HepG2 (cell line): Measurements from ENCODE around the gene ANKRD12. TPM values are rescaled to one million over a fixed set of nuclear protein-coding genes. Genes with fewer than 3 reads are reported as not detected.

Source experiments
- ATF5 ChIP-seq: sonication (generic); formaldehyde crosslinking; IDR thresholded peaks from 2 replicates; pipeline ENCODE4 v1.4.0; 2020; ENCODE audit warnings: mild to moderate bottlenecking, low read depth, missing genetic modification reagents
- ELF3 ChIP-seq: IDR thresholded peaks from 2 replicates; pipeline ENCODE4 v1.6.1; 2016; ENCODE audit warnings: missing genetic modification reagents, missing compliant biosample characterization
- ERF ChIP-seq: IDR thresholded peaks from 2 replicates; pipeline ENCODE4 v1.6.1; 2018; ENCODE audit warnings: missing biosample characterization, missing genetic modification reagents
- GABPB1 ChIP-seq: IDR thresholded peaks from 2 replicates; pipeline ENCODE4 v1.6.1; 2016; ENCODE audit warnings: mild to moderate bottlenecking, missing genetic modification reagents, moderate library complexity, missing compliant biosample characterization
- KAT2B ChIP-seq: fragments of 150-350 bp; IDR thresholded peaks from 2 replicates; pipeline ENCODE4 v1.6.1; 2014; ENCODE audit warnings: low read depth, low read length, borderline replicate concordance
- NCOA5 ChIP-seq: sonication (generic); formaldehyde crosslinking; IDR thresholded peaks from 2 replicates; pipeline ENCODE4 v1.4.0; 2020; ENCODE audit warnings: missing genetic modification reagents
- RERE ChIP-seq: IDR thresholded peaks from 2 replicates; pipeline ENCODE4 v1.6.1; 2016; ENCODE audit warnings: low read depth, missing genetic modification reagents, missing compliant biosample characterization
- RNF219 ChIP-seq: sonication (generic); formaldehyde crosslinking; IDR thresholded peaks from 2 replicates; pipeline ENCODE4 v1.5.0; 2020; ENCODE audit warnings: mild to moderate bottlenecking, missing genetic modification reagents
- SAP130 ChIP-seq: IDR thresholded peaks from 2 replicates; pipeline ENCODE4 v1.6.1; 2016; ENCODE audit warnings: low read depth
- ZKSCAN8 ChIP-seq: IDR thresholded peaks from 2 replicates; pipeline ENCODE4 v1.6.1; 2016; ENCODE audit warnings: borderline replicate concordance, missing genetic modification reagents, missing compliant biosample characterization
- ZNF441 ChIP-seq: sonication (generic); formaldehyde crosslinking; IDR thresholded peaks from 2 replicates; pipeline ENCODE4 v1.7.0; 2021; ENCODE audit warnings: missing genetic modification reagents, borderline replicate concordance
- ZNF460 ChIP-seq: sonication (generic); formaldehyde crosslinking; IDR thresholded peaks from 2 replicates; pipeline ENCODE4 v1.5.1; 2020; ENCODE audit warnings: missing genetic modification reagents, mild to moderate bottlenecking, borderline replicate concordance
- ZNF563 ChIP-seq: sonication (generic); formaldehyde crosslinking; IDR thresholded peaks from 2 replicates; pipeline ENCODE4 v1.8.0; 2022; ENCODE audit warnings: mild to moderate bottlenecking, moderate library complexity, missing genetic modification reagents
- ZNF652 ChIP-seq: IDR thresholded peaks from 2 replicates; pipeline ENCODE4 v1.6.1; 2016; ENCODE audit warnings: low read depth, borderline replicate concordance
- polyA plus RNA-seq, 8 experiments: library from polyadenylated mRNA; depleted of rRNA in 3 of 8; stranded (reverse) in 7 of 8; unstranded in 1 of 8; fragments of >200 nt; fragmentation: Illumina TruSeq in 4 of 8; extraction: Trizol in 4 of 8; gene quantifications; 2 replicates each; pipeline versions ENCODE4 v1.2.1 to v1.2.3, GENCODE V29; 2011 to 2016; ENCODE audit warnings: low read depth in 4 of 8, missing spikeins in 1 of 8, mixed read lengths in 1 of 8; ENCODE audit not compliant: insufficient read depth in 1 of 8
- total RNA-seq, 5 experiments: library from RNA; depleted of rRNA; stranded (reverse); fragments of >200 nt; fragmentation: Illumina TruSeq; extraction: Trizol; gene quantifications; 2 replicates each; pipeline ENCODE4 v1.2.3, GENCODE V29; 2016; ENCODE audit warnings: low read depth in 1 of 5
- TF ChIP-seq, protein P1 (sequence below): sonication (generic); formaldehyde crosslinking; IDR thresholded peaks from 2 replicates; pipeline ENCODE4 v1.4.0; 2020; ENCODE audit warnings: missing genetic modification reagents

The ANKRD12 gene
- total and polyA plus RNA-seq, 2 of the 13 experiments (the other 11 are each of a cell fraction or from before 2014, with no cell fraction given) = 6.0 to 23.2 TPM

DNA sequence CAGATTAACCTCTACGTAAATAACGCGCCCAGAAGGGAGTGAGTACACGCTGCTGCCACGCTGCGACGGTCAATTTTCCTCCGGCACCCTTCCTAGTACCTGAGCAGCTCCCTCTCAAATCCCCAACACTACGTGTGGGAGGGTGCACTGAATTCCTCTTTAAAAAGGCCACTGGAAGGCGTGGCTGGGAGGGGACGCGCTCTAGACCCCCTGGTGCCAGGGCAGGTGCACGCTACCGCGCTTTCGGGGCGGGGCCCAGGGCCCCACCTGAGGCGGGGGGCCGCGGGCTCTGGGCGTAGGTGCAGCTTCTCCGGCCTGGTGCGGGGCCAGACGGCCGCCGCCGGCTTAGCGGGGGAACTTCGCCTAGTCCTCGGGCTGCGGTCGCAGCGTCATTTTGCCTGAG, 668 bp upstream of the ANKRD12 start (continued):
- TF ChIP-seq ZNF441 (CRISPR knock-in tag) = no peak
- no peak for TF ChIP-seq GABPB1
- TF ChIP-seq, protein P1, sequence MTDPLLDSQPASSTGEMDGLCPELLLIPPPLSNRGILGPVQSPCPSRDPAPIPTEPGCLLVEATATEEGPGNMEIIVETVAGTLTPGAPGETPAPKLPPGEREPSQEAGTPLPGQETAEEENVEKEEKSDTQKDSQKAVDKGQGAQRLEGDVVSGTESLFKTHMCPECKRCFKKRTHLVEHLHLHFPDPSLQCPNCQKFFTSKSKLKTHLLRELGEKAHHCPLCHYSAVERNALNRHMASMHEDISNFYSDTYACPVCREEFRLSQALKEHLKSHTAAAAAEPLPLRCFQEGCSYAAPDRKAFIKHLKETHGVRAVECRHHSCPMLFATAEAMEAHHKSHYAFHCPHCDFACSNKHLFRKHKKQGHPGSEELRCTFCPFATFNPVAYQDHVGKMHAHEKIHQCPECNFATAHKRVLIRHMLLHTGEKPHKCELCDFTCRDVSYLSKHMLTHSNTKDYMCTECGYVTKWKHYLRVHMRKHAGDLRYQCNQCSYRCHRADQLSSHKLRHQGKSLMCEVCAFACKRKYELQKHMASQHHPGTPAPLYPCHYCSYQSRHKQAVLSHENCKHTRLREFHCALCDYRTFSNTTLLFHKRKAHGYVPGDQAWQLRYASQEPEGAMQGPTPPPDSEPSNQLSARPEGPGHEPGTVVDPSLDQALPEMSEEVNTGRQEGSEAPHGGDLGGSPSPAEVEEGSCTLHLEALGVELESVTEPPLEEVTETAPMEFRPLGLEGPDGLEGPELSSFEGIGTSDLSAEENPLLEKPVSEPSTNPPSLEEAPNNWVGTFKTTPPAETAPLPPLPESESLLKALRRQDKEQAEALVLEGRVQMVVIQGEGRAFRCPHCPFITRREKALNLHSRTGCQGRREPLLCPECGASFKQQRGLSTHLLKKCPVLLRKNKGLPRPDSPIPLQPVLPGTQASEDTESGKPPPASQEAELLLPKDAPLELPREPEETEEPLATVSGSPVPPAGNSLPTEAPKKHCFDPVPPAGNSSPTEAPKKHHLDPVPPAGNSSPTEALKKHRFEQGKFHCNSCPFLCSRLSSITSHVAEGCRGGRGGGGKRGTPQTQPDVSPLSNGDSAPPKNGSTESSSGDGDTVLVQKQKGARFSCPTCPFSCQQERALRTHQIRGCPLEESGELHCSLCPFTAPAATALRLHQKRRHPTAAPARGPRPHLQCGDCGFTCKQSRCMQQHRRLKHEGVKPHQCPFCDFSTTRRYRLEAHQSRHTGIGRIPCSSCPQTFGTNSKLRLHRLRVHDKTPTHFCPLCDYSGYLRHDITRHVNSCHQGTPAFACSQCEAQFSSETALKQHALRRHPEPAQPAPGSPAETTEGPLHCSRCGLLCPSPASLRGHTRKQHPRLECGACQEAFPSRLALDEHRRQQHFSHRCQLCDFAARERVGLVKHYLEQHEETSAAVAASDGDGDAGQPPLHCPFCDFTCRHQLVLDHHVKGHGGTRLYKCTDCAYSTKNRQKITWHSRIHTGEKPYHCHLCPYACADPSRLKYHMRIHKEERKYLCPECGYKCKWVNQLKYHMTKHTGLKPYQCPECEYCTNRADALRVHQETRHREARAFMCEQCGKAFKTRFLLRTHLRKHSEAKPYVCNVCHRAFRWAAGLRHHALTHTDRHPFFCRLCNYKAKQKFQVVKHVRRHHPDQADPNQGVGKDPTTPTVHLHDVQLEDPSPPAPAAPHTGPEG (CRISPR knock-in tag) = no peak
- no peak for TF ChIP-seq RERE (CRISPR knock-in tag)
- no peak for TF ChIP-seq ZNF652
- no peak for TF ChIP-seq RNF219 (CRISPR knock-in tag)
- TF ChIP-seq ZNF460 (CRISPR knock-in tag) = no peak
- TF ChIP-seq ATF5 (CRISPR knock-in tag) = no peak
- 0 out of 2 replicates have a peak, but pooled peaks have one; percentile 8 for TF ChIP-seq ELF3
- TF ChIP-seq ERF (CRISPR knock-in tag) = peak; percentile 29; the same call in 1 of the 2 replicates
- no peak for TF ChIP-seq ZNF563 (CRISPR knock-in tag)
- TF ChIP-seq KAT2B = no peak
- TF ChIP-seq NCOA5 (CRISPR knock-in tag) = peak; percentile 81; the same call in 1 of the 2 replicates
- 0 out of 2 replicates have a peak, but pooled peaks have one; percentile 3 for TF ChIP-seq SAP130 (CRISPR knock-in tag)
- TF ChIP-seq ZKSCAN8 = peak; percentile 53; the same call in 1 of the 2 replicates
